SK-N-SH treated with all-trans-retinoic acid at 6 μM for 48 hours (cell line): ENCODE measurements around the gene RFX6.

Experiments used
- ATAC-seq: fragments of 200-7000 bp; cut with Tn5 transposase; 3 replicates; pipeline ENCODE4 v1.9.1; 2020; ENCODE audit warnings: mild to moderate bottlenecking, moderate library complexity
- ARNTL ChIP-seq: fragments of 450-650 bp; formaldehyde crosslinking; IDR thresholded peaks from 2 replicates; pipeline ENCODE4 v1.5.0; 2020; ENCODE audit warnings: low read depth, mild to moderate bottlenecking, moderate library complexity, borderline replicate concordance
- BACH2 ChIP-seq: fragments of 250-450 bp; sonication (Bioruptor Pico); IDR thresholded peaks from 2 replicates; pipeline ENCODE4 v1.9.0; 2021; ENCODE audit warnings: mild to moderate bottlenecking, borderline replicate concordance
- CREB5 ChIP-seq: fragments of 250-450 bp; sonication (Bioruptor Pico); IDR thresholded peaks from 2 replicates; pipeline ENCODE4 v1.5.1; 2020; ENCODE audit warnings: low read depth, mild to moderate bottlenecking, moderate library complexity
- CSDC2 ChIP-seq: fragments of 250-450 bp; sonication (Bioruptor Pico); IDR thresholded peaks from 2 replicates; pipeline ENCODE4 v1.5.0; 2020; ENCODE audit warnings: mild to moderate bottlenecking, moderate library complexity
- CSRNP3 ChIP-seq: fragments of 250-450 bp; sonication (Bioruptor Pico); IDR thresholded peaks from 2 replicates; pipeline ENCODE4 v1.5.1; 2021; ENCODE audit warnings: mild to moderate bottlenecking, moderate library complexity
- ESRRG ChIP-seq: fragments of 250-450 bp; sonication (Bioruptor Pico); IDR thresholded peaks from 2 replicates; pipeline ENCODE4 v1.6.1; 2021; ENCODE audit warnings: mild to moderate bottlenecking
- ISL1 ChIP-seq: fragments of 250-450 bp; sonication (Bioruptor Pico); IDR thresholded peaks from 2 replicates; pipeline ENCODE4 v2.1.2; 2022; ENCODE audit warnings: mild to moderate bottlenecking, moderate library complexity
- OSR1 ChIP-seq: fragments of 250-450 bp; sonication (Bioruptor Pico); IDR thresholded peaks from 2 replicates; pipeline ENCODE4 v1.8.0; 2022; ENCODE audit warnings: moderate library complexity, mild to moderate bottlenecking, inconsistent platforms
- POU6F1 ChIP-seq: fragments of 250-450 bp; sonication (Bioruptor Pico); IDR thresholded peaks from 2 replicates; pipeline ENCODE4 v1.8.0; 2021; ENCODE audit warnings: low read depth, mild to moderate bottlenecking, moderate library complexity, borderline replicate concordance
- PPARA ChIP-seq: fragments of 250-450 bp; sonication (Bioruptor Pico); IDR thresholded peaks from 2 replicates; pipeline ENCODE4 v1.5.0; 2020; ENCODE audit warnings: mild to moderate bottlenecking, borderline replicate concordance
- RARB ChIP-seq: fragments of 250-450 bp; sonication (Bioruptor Pico); IDR thresholded peaks from 2 replicates; pipeline ENCODE4 v1.8.0; 2021; ENCODE audit warnings: mild to moderate bottlenecking, moderate library complexity
- SNAI2 ChIP-seq: fragments of 250-450 bp; sonication (Bioruptor Pico); IDR thresholded peaks from 2 replicates; pipeline ENCODE4 v1.5.0; 2020; ENCODE audit warnings: mild to moderate bottlenecking, moderate library complexity
- TCF4 ChIP-seq: fragments of 250-450 bp; sonication (Bioruptor Pico); IDR thresholded peaks from 2 replicates; pipeline ENCODE4 v1.8.0; 2021; ENCODE audit warnings: mild to moderate bottlenecking, moderate library complexity, borderline replicate concordance
- TOX ChIP-seq: fragments of 250-450 bp; sonication (Bioruptor Pico); IDR thresholded peaks from 2 replicates; pipeline ENCODE4 v1.8.0; 2021; ENCODE audit warnings: mild to moderate bottlenecking, moderate library complexity, borderline replicate concordance
- TSHZ2 ChIP-seq: fragments of 250-450 bp; sonication (Bioruptor Pico); IDR thresholded peaks from 2 replicates; pipeline ENCODE4 v1.5.0; 2020; ENCODE audit warnings: mild to moderate bottlenecking, moderate library complexity
- ZC3H10 ChIP-seq: fragments of 250-450 bp; sonication (Bioruptor Pico); IDR thresholded peaks from 2 replicates; pipeline ENCODE4 v1.5.1; 2021; ENCODE audit warnings: mild to moderate bottlenecking, moderate library complexity
- ZFP3 ChIP-seq: fragments of 250-450 bp; sonication (Bioruptor Pico); IDR thresholded peaks from 2 replicates; pipeline ENCODE4 v1.5.0; 2020; ENCODE audit warnings: mild to moderate bottlenecking, moderate library complexity
- ZFP30 ChIP-seq: fragments of 450-650 bp; formaldehyde crosslinking; IDR thresholded peaks from 2 replicates; pipeline ENCODE4 v1.5.0; 2022; ENCODE audit warnings: mild to moderate bottlenecking, moderate library complexity
- ZNF565 ChIP-seq: fragments of 450-650 bp; formaldehyde crosslinking; conservative IDR thresholded peaks from 2 replicates; pipeline ENCODE4 v1.5.0; 2020; ENCODE audit warnings: low read depth, mild to moderate bottlenecking, moderate library complexity
- ZNF70 ChIP-seq: fragments of 450-650 bp; formaldehyde crosslinking; IDR thresholded peaks from 2 replicates; pipeline ENCODE4 v1.5.0; 2020; ENCODE audit warnings: mild to moderate bottlenecking, moderate library complexity
- ZNF8 ChIP-seq: fragments of 450-650 bp; formaldehyde crosslinking; IDR thresholded peaks from 2 replicates; pipeline ENCODE4 v1.5.0; 2020; ENCODE audit warnings: mild to moderate bottlenecking, moderate library complexity

RFX6 gene

GRCh38 chr6:116945809-116946208, 68.8 kb downstream of the RFX6 start:
- no peak for ATAC-seq
- TF ChIP-seq PPARA (CRISPR knock-in tag): no peak
- no peak for TF ChIP-seq ZFP30 (CRISPR knock-in tag)
- no peak for TF ChIP-seq CSRNP3 (CRISPR knock-in tag)
- TF ChIP-seq ARNTL (CRISPR knock-in tag): no peak
- no peak for TF ChIP-seq TCF4 (CRISPR knock-in tag)
- no peak for TF ChIP-seq ESRRG (CRISPR knock-in tag)
- TF ChIP-seq CREB5 (CRISPR knock-in tag): no peak
- no peak for TF ChIP-seq OSR1 (CRISPR knock-in tag)
- TF ChIP-seq POU6F1 (CRISPR knock-in tag): no peak
- no peak for TF ChIP-seq ZC3H10 (CRISPR knock-in tag)
- no peak for TF ChIP-seq SNAI2 (CRISPR knock-in tag)
- TF ChIP-seq ZNF70 (CRISPR knock-in tag): no peak
- TF ChIP-seq ZFP3 (CRISPR knock-in tag): no peak
- TF ChIP-seq ZNF8 (CRISPR knock-in tag): no peak
- no peak for TF ChIP-seq CSDC2 (CRISPR knock-in tag)

GRCh38 chr6:116948533-116949304, 71.7 kb downstream of the RFX6 start:
- TF ChIP-seq BACH2 (CRISPR knock-in tag): no peak
- TF ChIP-seq ARNTL (CRISPR knock-in tag): no peak
- no peak for TF ChIP-seq ISL1 (CRISPR knock-in tag)
- TF ChIP-seq ZNF8 (CRISPR knock-in tag): no peak
- TF ChIP-seq POU6F1 (CRISPR knock-in tag): no peak
- TF ChIP-seq ZC3H10 (CRISPR knock-in tag): no peak
- no peak for TF ChIP-seq RARB
- no peak for TF ChIP-seq CSRNP3 (CRISPR knock-in tag)
- no peak for TF ChIP-seq ZNF565 (CRISPR knock-in tag)
- no peak for TF ChIP-seq ZFP30 (CRISPR knock-in tag)
- TF ChIP-seq TCF4 (CRISPR knock-in tag): no peak
- TF ChIP-seq CREB5 (CRISPR knock-in tag): no peak
- no peak for TF ChIP-seq TOX (CRISPR knock-in tag)
- no peak for ATAC-seq

GRCh38 chr6:116949964-116950363, 72.9 kb downstream of the RFX6 start:
- no peak for TF ChIP-seq OSR1 (CRISPR knock-in tag)
- no peak for TF ChIP-seq ZNF70 (CRISPR knock-in tag)
- TF ChIP-seq RARB: no peak
- TF ChIP-seq ZNF8 (CRISPR knock-in tag): no peak
- no peak for TF ChIP-seq TSHZ2 (CRISPR knock-in tag)
- TF ChIP-seq ARNTL (CRISPR knock-in tag): no peak
- TF ChIP-seq ESRRG (CRISPR knock-in tag): no peak
- no peak for ATAC-seq
